A673 (cell line): Measurements from ENCODE around the gene C14orf39. TPM values are rescaled to one million over a fixed set of nuclear protein-coding genes. Genes with fewer than 3 reads are reported as not detected.

Experiments used
- BruUV-seq: library from RNA; stranded (reverse); fragments of 400-500 nt; replicated peaks from 2 replicates; lab custom pipeline; 2021; lab: Mats Ljungman, UMichigan
- CTCF ChIA-PET: fragments of 300-600 bp; sonication (Branson Sonifier 250); formaldehyde crosslinking; loops from one replicate; lab custom pipeline; 2022; ENCODE audit warnings: antibody characterized with exemption; lab: Charles Lee
- POLR2A ChIA-PET: fragments of 300-600 bp; sonication (Branson Sonifier 250); formaldehyde crosslinking; loops from one replicate; lab custom pipeline; 2022; ENCODE audit warnings: antibody characterized with exemption; ENCODE audit not compliant: low non-redundant PET; lab: Charles Lee
- DNase-seq: peaks from one replicate; pipeline ENCODE4 v3.0.0-alpha.2; 2015; ENCODE audit warnings: low spot score
- H3K27ac ChIP-seq: fragments of 200-600 bp; sonication (generic); 2 replicates; pipeline ENCODE4 v1.5.1; 2016; ENCODE audit warnings: mixed run types, low read depth, mild to moderate bottlenecking, mixed read lengths, antibody characterized with exemption, low read length; ENCODE audit not compliant: poor library complexity, severe bottlenecking
- H3K27me3 ChIP-seq: fragments of 200-600 bp; sonication (generic); replicated peaks from 2 replicates; pipeline ENCODE4 v1.6.1; 2017; ENCODE audit warnings: mixed run types, low read depth, mild to moderate bottlenecking, mixed read lengths, antibody characterized with exemption, low read length; ENCODE audit not compliant: insufficient read depth, poor library complexity
- H3K36me3 ChIP-seq: fragments of 200-600 bp; sonication (generic); 2 replicates; pipeline ENCODE4 v1.6.1; 2016; ENCODE audit warnings: mixed run types, mild to moderate bottlenecking, mixed read lengths, antibody characterized with exemption, low read length; ENCODE audit not compliant: insufficient read depth, poor library complexity, severe bottlenecking
- H3K4me1 ChIP-seq: fragments of 200-600 bp; sonication (generic); 2 replicates; pipeline ENCODE4 v1.6.1; 2017; ENCODE audit warnings: mixed run types, mild to moderate bottlenecking, mixed read lengths, antibody characterized with exemption, low read length; ENCODE audit not compliant: insufficient read depth, poor library complexity, severe bottlenecking
- H3K4me3 ChIP-seq: fragments of 200-600 bp; sonication (generic); 2 replicates; pipeline ENCODE4 v1.5.1; 2016; ENCODE audit warnings: low read depth, mixed run types, mild to moderate bottlenecking, mixed read lengths, low read length; ENCODE audit not compliant: poor library complexity, severe bottlenecking
- H3K9me3 ChIP-seq: fragments of 200-600 bp; sonication (generic); 2 replicates; pipeline ENCODE4 v1.6.1; 2016; ENCODE audit warnings: mixed run types, low read depth, mild to moderate bottlenecking, mixed read lengths, antibody characterized with exemption, low read length; ENCODE audit not compliant: poor library complexity, severe bottlenecking
- CTCF ChIP-seq: fragments of 300-800, 200-600 bp; sonication (generic); conservative IDR thresholded peaks from 2 replicates; pipeline ENCODE4 v1.5.1; 2017; ENCODE audit warnings: low read depth, mild to moderate bottlenecking, antibody characterized with exemption, low read length, moderate library complexity, mixed read lengths
- EZH2 ChIP-seq: fragments of 200-600 bp; sonication (generic); IDR thresholded peaks from 2 replicates; pipeline ENCODE4 v1.6.1; 2017; ENCODE audit warnings: borderline replicate concordance, low read depth, mild to moderate bottlenecking, mixed read lengths, antibody characterized with exemption, low read length; ENCODE audit not compliant: poor library complexity, severe bottlenecking
- intact Hi-C: fragments of 100-400 bp; cut with micrococcal nuclease; formaldehyde crosslinking; loops from one replicate; pipeline ENCODE4 v1.10.0; 2022; ENCODE audit not compliant: unreplicated experiment
- total RNA-seq: library from RNA; stranded (reverse); gene quantifications from 2 replicates; pipeline ENCODE4 v1.2.3, GENCODE V29; 2021

Gene C14orf39
- total RNA-seq, 1 experiment from 2014 or later: 3.1 TPM

- H3K9me3 ChIP-seq: no peaks in the 10 kb centered on the region
- CTCF ChIA-PET: no interaction called here
- no peaks in the 10 kb centered on the region for H3K36me3 ChIP-seq
- BruUV-seq: no TSS peak
- intact Hi-C loops: no loop called here
- H3K27me3 ChIP-seq: peaks cover 67% of the 10 kb centered on the region
- TF ChIP-seq EZH2 (no peak), CTCF (no peak)
- H3K4me1 ChIP-seq: peaks cover 7% of the 10 kb centered on the region
- POLR2A ChIA-PET: no interaction called here
- no peak overlapping the region for H3K4me3 ChIP-seq
- no peak overlapping the region for H3K27ac ChIP-seq
- DNase-seq: no peak
Measured at GRCh38 chr14:60505448-60505847, 19.6 kb upstream of the C14orf39 start.

GRCh38 chr14:60502541-60502940 is 16.7 kb upstream of the C14orf39 start:
- Histone ChIP-seq H3K36me3 (no peaks in the 10 kb centered on the region), H3K4me1 (no peaks in the 10 kb centered on the region), H3K27ac (no peak overlapping the region), H3K9me3 (no peaks in the 10 kb centered on the region), H3K4me3 (no peak overlapping the region), H3K27me3 (peaks cover 38% of the 10 kb centered on the region)
- no peak for DNase-seq
- BruUV-seq: no TSS peak
- CTCF ChIA-PET: no interaction called here
- intact Hi-C loops: no loop called here
- no peak for TF ChIP-seq CTCF
- no peak for TF ChIP-seq EZH2
- POLR2A ChIA-PET: no interaction called here

- intact Hi-C loops: no loop called here
- no peaks in the 10 kb centered on the region for H3K9me3 ChIP-seq
- no peak overlapping the region for H3K4me3 ChIP-seq
- no peaks in the 10 kb centered on the region for H3K36me3 ChIP-seq
- no peaks in the 10 kb centered on the region for H3K27me3 ChIP-seq
- no peak for DNase-seq
- ChIA-PET CTCF (no interaction called here), POLR2A (no interaction called here)
- no TSS peak for BruUV-seq
- TF ChIP-seq EZH2 (no peak), CTCF (no peak)
- no peaks in the 10 kb centered on the region for H3K4me1 ChIP-seq
- no peak overlapping the region for H3K27ac ChIP-seq
Measured at GRCh38 chr14:60495946-60496345, 10.1 kb upstream of the C14orf39 start.
